ENCODE results near the gene SRGAP3.

- no peak for TF ChIP-seq POLR2A (IDR thresholded peaks at IDR 0.05)
- no peak for TF ChIP-seq CTCF (IDR thresholded peaks at IDR 0.05)
These were observed 172.4 kb downstream of the SRGAP3 start for GRCh38 chr3:9077029-9077428.

Measured in lower leg skin (tissue), 3 donors.